Measurements from ENCODE around the gene ARRB1.

Gene ARRB1

GRCh38 chr11:75246671-75247350 lies 104.7 kb downstream of the ARRB1 start:
- DNase-seq = no peak

- DNase-seq = no peak
These were observed 105.3 kb downstream of the ARRB1 start for GRCh38 chr11:75246006-75246670.

GRCh38 chr11:75245356-75246005 lies 106.0 kb downstream of the ARRB1 start:
- DNase-seq = no peak

GRCh38 chr11:75244052-75244814 lies 107.2 kb downstream of the ARRB1 start:
- DNase-seq = no peak

GRCh38 chr11:75242722-75243600 lies 108.5 kb downstream of the ARRB1 start:
- no peak for DNase-seq

- no peak for DNase-seq
These were observed 109.4 kb downstream of the ARRB1 start for GRCh38 chr11:75241906-75242644.

GRCh38 chr11:75241036-75241905 lies 110.2 kb downstream of the ARRB1 start:
- peak; percentile 78 to 86 for DNase-seq

GRCh38 chr11:75240311-75241035 lies 111.0 kb downstream of the ARRB1 start, which contains the start of gene TPBGL:
Gene TPBGL (plus strand): TSS chr11:75240774. CDS start chr11:75241050, 276 bp downstream.
- peak; percentile 49 to 56 for DNase-seq

GRCh38 chr11:75239531-75240290 lies 111.8 kb downstream of the ARRB1 start:
- DNase-seq = no peak

- no peak for DNase-seq
These were observed 112.6 kb downstream of the ARRB1 start for GRCh38 chr11:75238595-75239440.

- DNase-seq = no peak
These were observed 114.4 kb downstream of the ARRB1 start for GRCh38 chr11:75237050-75237449.

GRCh38 chr11:75236062-75236461 lies 115.4 kb downstream of the ARRB1 start:
- DNase-seq = no peak

GRCh38 chr11:75233754-75234172 lies 117.7 kb downstream of the ARRB1 start:
- peak in 1 of 2 donors; percentile 23 for DNase-seq

GRCh38 chr11:75230621-75231020 lies 120.8 kb downstream of the ARRB1 start:
- DNase-seq = no peak

GRCh38 chr11:75229466-75229865 lies 122.0 kb downstream of the ARRB1 start:
- DNase-seq = no peak

- DNase-seq = no peak
These were observed 125.7 kb downstream of the ARRB1 start for GRCh38 chr11:75225794-75226193.

GRCh38 chr11:75223954-75224643 lies 127.4 kb downstream of the ARRB1 start:
- DNase-seq = no peak
